Liver (tissue), 9 donors: ENCODE data around the gene FAM9C. TPM values are rescaled to one million over a fixed set of nuclear protein-coding genes. Genes with fewer than 3 reads are reported as not detected.

Source experiments
- DNase-seq: peaks from one replicate; pipeline ENCODE4 v3.0.0-alpha.2; 2017; ENCODE audit warnings: low spot score
- H3K27ac ChIP-seq, 2 donors: one replicate each; pipeline ENCODE4 v1.7.0; 2013; ENCODE audit warnings: inconsistent platforms in 2 of 2, low read length in 2 of 2, control low read depth in 1 of 2, low read depth in 1 of 2, mild to moderate bottlenecking in 1 of 2
- H3K27me3 ChIP-seq, 4 donors: one replicate each; pipeline versions ENCODE4 v1.6.1 to v1.7.0; 2013; ENCODE audit warnings: low read length in 3 of 4, inconsistent platforms in 1 of 4, mild to moderate bottlenecking in 1 of 4, moderate library complexity in 1 of 4; ENCODE audit not compliant: control insufficient read depth in 4 of 4, insufficient read depth in 4 of 4
- H3K36me3 ChIP-seq, 4 donors: one replicate each; pipeline versions ENCODE4 v1.6.1 to v1.7.0; 2013; ENCODE audit warnings: low read length in 3 of 4, mild to moderate bottlenecking in 3 of 4, low read depth in 1 of 4, moderate library complexity in 1 of 4; ENCODE audit not compliant: control insufficient read depth in 4 of 4, insufficient read depth in 3 of 4
- H3K4me1 ChIP-seq, 4 donors: one replicate each; pipeline versions ENCODE4 v1.6.1 to v1.7.0; 2013; ENCODE audit warnings: low read length in 3 of 4, mild to moderate bottlenecking in 3 of 4, moderate library complexity in 1 of 4; ENCODE audit not compliant: control insufficient read depth in 4 of 4, insufficient read depth in 4 of 4
- H3K4me3 ChIP-seq, 3 donors: one replicate each; pipeline versions ENCODE4 v1.6.1 to v1.7.0; 2013; ENCODE audit warnings: low read length in 3 of 3, control low read depth in 1 of 3, low read depth in 1 of 3, mild to moderate bottlenecking in 1 of 3
- H3K9ac ChIP-seq, 2 donors: one replicate each; pipeline ENCODE4 v1.7.0; 2013; ENCODE audit warnings: low read length in 2 of 2, mild to moderate bottlenecking in 2 of 2, moderate library complexity in 2 of 2, control low read depth in 1 of 2, low read depth in 1 of 2
- H3K9me3 ChIP-seq, 4 donors: one replicate each; pipeline versions ENCODE4 v1.6.1 to v1.7.0; 2013; ENCODE audit warnings: low read length in 3 of 4; ENCODE audit not compliant: control insufficient read depth in 4 of 4
- FOXA1 ChIP-seq: IDR thresholded peaks from 2 replicates; pipeline ENCODE4 v1.6.1; 2016; ENCODE audit warnings: antibody characterized with exemption
- GABPA ChIP-seq, 2 donors: IDR thresholded peaks in 1 of 2; conservative IDR thresholded peaks in 1 of 2; 2 replicates each; pipeline ENCODE4 v1.6.1; 2016; ENCODE audit warnings: antibody characterized with exemption in 2 of 2, mild to moderate bottlenecking in 1 of 2, moderate library complexity in 1 of 2
- HNF4A ChIP-seq, 2 donors: conservative IDR thresholded peaks; 2 replicates each; pipeline ENCODE4 v1.6.1; 2016; ENCODE audit warnings: antibody characterized with exemption in 2 of 2, mild to moderate bottlenecking in 2 of 2
- JUND ChIP-seq, 2 donors: IDR thresholded peaks; 2 replicates each; pipeline ENCODE4 v1.6.1; 2016; ENCODE audit warnings: antibody characterized with exemption in 2 of 2
- NR2F2 ChIP-seq: IDR thresholded peaks from 2 replicates; pipeline ENCODE4 v1.6.1; 2016; ENCODE audit warnings: antibody characterized with exemption
- RXRA ChIP-seq, 2 donors: IDR thresholded peaks; 2 replicates each; pipeline ENCODE4 v1.6.1; 2017 to 2018; ENCODE audit warnings: antibody characterized with exemption in 2 of 2, mild to moderate bottlenecking in 1 of 2
- SP1 ChIP-seq: IDR thresholded peaks from 2 replicates; pipeline ENCODE4 v1.6.1; 2018; ENCODE audit warnings: antibody characterized with exemption, mild to moderate bottlenecking
- TAF1 ChIP-seq: conservative IDR thresholded peaks from 2 replicates; pipeline ENCODE4 v1.6.1; 2016; ENCODE audit warnings: antibody characterized with exemption, mild to moderate bottlenecking
- WGBS: extraction: QIAGEN DNeasy Blood & Tissue Kit; methylation state at CpG from one replicate; pipeline ENCODE4 v1.1.7; 2013; 5-methylcytosine and 5-hydroxymethylcytosine counted together
- polyA plus RNA-seq, 2 donors: library from polyadenylated mRNA; stranded (reverse) in 1 of 2; unstranded in 1 of 2; fragments of 200-250 nt in 1 of 2; fragments of >200 nt in 1 of 2; fragmentation: Nextera tagmentation in 1 of 2; extraction: Ambion mirVana in 1 of 2; gene quantifications; one replicate each; pipeline versions ENCODE4 v1.2.1 to v1.2.3, GENCODE V29; 2013 to 2015
- total RNA-seq, 2 donors: library from RNA; depleted of rRNA; stranded (reverse); fragments of >200 nt; gene quantifications; one replicate each; pipeline ENCODE4 v1.2.3, GENCODE V29; 2014
- TF ChIP-seq, protein P1 (sequence below): fragments of 150-350 bp; IDR thresholded peaks from 2 replicates; pipeline ENCODE4 v1.5.1; 2017; ENCODE audit warnings: improper control_type of control experiment, low read depth, low read length; ENCODE audit not compliant: missing input control
- TF ChIP-seq, protein P2 (sequence below): IDR thresholded peaks from 2 replicates; pipeline ENCODE4 v1.6.1; 2016; ENCODE audit warnings: antibody characterized with exemption
- TF ChIP-seq, protein P3 (sequence below): IDR thresholded peaks from 2 replicates; pipeline ENCODE4 v1.6.1; 2016; ENCODE audit warnings: antibody characterized with exemption
- TF ChIP-seq, protein P4 (sequence below): IDR thresholded peaks from 2 replicates; pipeline ENCODE4 v1.6.1; 2016; ENCODE audit warnings: antibody characterized with exemption
- donor health status: healthy.
- donor health status: healthy.
- donor health status: healthy.
- donor health status: healthy.
- donor health status: healthy.

FAM9C gene
- total and polyA plus RNA-seq, 4 donors = not detected

DNA sequence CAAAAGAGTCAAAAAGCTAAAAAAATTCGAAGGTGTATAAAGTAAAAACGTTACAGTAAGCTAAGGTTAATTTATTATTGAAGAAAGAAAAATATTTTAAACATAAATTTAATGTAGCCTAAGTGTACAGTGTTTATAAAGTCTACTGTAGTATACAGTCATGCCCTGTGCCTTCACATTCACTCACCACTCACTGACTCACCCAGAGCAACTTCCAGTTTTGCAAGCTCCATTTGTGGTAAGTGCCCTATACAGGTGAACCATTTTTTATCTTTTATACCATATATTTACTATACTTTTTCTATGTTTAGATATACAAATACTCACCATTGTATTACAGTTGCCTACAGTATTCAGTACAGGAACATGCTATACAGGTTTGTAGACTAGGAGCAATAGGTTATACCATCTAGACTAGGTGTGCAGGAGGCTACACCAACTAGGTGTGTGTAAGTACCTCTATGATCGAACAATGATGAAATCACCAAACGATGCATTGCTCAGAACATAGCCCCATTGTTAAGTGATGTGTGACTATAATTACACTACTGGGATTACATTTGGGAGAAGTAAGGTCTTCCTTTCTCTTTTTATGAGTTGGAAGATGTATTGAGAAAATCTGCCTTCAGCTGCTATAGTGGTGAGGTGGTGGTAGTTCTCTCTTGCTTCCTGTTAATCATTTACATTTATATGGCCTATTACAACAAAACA is 42.3 kb downstream of the FAM9C start:
- Histone ChIP-seq H3K27ac (no peak overlapping the region), H3K9ac (no peak overlapping the region), H3K4me1 (peaks cover 4 to 15% (median 13%) of the 10 kb centered on the region in 4 donors), H3K27me3 (no peaks in the 10 kb centered on the region), H3K4me3 (no peak overlapping the region), H3K9me3 (no peaks in the 10 kb centered on the region), H3K36me3 (no peaks in the 10 kb centered on the region)
- DNase-seq = no peak
- no peak for TF ChIP-seq JUND (IDR thresholded peaks at IDR 0.05)
- TF ChIP-seq, protein P1, sequence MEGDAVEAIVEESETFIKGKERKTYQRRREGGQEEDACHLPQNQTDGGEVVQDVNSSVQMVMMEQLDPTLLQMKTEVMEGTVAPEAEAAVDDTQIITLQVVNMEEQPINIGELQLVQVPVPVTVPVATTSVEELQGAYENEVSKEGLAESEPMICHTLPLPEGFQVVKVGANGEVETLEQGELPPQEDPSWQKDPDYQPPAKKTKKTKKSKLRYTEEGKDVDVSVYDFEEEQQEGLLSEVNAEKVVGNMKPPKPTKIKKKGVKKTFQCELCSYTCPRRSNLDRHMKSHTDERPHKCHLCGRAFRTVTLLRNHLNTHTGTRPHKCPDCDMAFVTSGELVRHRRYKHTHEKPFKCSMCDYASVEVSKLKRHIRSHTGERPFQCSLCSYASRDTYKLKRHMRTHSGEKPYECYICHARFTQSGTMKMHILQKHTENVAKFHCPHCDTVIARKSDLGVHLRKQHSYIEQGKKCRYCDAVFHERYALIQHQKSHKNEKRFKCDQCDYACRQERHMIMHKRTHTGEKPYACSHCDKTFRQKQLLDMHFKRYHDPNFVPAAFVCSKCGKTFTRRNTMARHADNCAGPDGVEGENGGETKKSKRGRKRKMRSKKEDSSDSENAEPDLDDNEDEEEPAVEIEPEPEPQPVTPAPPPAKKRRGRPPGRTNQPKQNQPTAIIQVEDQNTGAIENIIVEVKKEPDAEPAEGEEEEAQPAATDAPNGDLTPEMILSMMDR = no peak
- no peak for TF ChIP-seq GABPA (IDR thresholded peaks at IDR 0.05 in 1 of 2, conservative IDR thresholded peaks at IDR 0.05 in 1 of 2)
- TF ChIP-seq, protein P2, sequence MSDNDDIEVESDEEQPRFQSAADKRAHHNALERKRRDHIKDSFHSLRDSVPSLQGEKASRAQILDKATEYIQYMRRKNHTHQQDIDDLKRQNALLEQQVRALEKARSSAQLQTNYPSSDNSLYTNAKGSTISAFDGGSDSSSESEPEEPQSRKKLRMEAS = no peak
- no peak for TF ChIP-seq NR2F2
- no peak for TF ChIP-seq HNF4A (conservative IDR thresholded peaks at IDR 0.05)
- WGBS = 81% methylated on average over 4 of the region's 4 CpGs

DNA sequence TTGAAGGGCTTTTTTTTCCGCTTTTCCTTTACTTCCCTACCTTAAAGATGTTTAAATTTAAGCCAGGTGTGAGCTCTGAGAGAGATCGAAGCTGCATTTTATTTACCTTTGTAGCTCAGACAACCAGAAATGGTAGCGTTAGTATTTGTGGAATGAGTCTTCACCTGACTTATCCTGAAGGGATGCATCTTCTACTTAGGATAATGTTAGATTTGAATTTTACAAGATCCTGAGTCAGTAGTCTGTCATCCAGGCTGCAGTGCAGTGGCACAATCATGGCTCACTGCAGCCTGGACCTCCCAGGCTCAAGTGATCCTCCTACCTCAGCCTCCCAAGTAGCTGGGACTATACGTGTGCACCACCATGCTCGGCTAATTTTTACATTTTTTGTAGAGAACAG is 43.3 kb downstream of the FAM9C start:
- Histone ChIP-seq H3K27me3 (no peaks in the 10 kb centered on the region), H3K27ac (no peak overlapping the region), H3K9me3 (no peaks in the 10 kb centered on the region), H3K9ac (no peak overlapping the region), H3K36me3 (no peaks in the 10 kb centered on the region), H3K4me3 (no peak overlapping the region), H3K4me1 (peaks cover 4 to 15% (median 13%) of the 10 kb centered on the region in 4 donors)
- no peak for DNase-seq
- WGBS = 94% methylated on average over 5 of the region's 5 CpGs
- TF ChIP-seq, protein P1 = no peak
- TF ChIP-seq, protein P2 = no peak
- TF ChIP-seq JUND (IDR thresholded peaks at IDR 0.05) = no peak

DNA sequence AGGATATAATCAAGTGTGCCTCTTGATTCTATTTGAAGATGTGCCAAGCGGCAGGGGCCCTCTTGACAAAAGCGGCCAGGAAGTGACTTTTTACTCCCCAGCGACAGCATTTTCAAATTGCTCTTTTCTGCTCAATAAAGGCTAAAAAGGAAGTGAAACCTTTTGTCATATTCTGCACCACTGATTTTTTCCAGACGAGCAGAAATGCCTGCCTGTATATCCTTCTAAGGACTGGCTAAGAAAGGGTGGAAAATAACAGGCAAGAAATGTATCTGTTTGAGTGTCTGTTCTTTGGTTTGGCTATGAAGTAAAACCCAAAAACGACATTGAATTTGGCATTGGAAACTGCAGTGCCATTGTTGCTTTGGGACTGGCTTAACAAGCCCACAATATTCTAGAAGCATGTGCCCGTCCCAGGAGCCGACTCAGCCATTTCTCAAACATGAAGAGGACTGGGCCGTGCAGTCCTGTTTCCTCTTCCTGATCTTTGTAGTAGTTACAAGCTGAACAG is 44.1 kb downstream of the FAM9C start:
- 57% methylated on average over 8 of the region's 8 CpGs for WGBS
- no peaks in the 10 kb centered on the region for H3K36me3 ChIP-seq
- H3K27me3 ChIP-seq = no peaks in the 10 kb centered on the region
- peak overlapping the region; percentile 11 to 31 for H3K27ac ChIP-seq
- DNase-seq = no peak
- no peak overlapping the region for H3K9ac ChIP-seq
- no peak overlapping the region for H3K4me3 ChIP-seq
- peaks cover 4 to 15% (median 13%) of the 10 kb centered on the region in 4 donors for H3K4me1 ChIP-seq
- no peaks in the 10 kb centered on the region for H3K9me3 ChIP-seq
- TF ChIP-seq RXRA (IDR thresholded peaks at IDR 0.05) (no peak), HNF4A (conservative IDR thresholded peaks at IDR 0.05) (no peak), NR2F2 (no peak), TAF1 (no peak), FOXA1 (no peak), SP1 (no peak)
- TF ChIP-seq, protein P1 = no peak
- TF ChIP-seq, protein P3, sequence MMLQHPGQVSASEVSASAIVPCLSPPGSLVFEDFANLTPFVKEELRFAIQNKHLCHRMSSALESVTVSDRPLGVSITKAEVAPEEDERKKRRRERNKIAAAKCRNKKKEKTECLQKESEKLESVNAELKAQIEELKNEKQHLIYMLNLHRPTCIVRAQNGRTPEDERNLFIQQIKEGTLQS = no peak
- TF ChIP-seq, protein P4, sequence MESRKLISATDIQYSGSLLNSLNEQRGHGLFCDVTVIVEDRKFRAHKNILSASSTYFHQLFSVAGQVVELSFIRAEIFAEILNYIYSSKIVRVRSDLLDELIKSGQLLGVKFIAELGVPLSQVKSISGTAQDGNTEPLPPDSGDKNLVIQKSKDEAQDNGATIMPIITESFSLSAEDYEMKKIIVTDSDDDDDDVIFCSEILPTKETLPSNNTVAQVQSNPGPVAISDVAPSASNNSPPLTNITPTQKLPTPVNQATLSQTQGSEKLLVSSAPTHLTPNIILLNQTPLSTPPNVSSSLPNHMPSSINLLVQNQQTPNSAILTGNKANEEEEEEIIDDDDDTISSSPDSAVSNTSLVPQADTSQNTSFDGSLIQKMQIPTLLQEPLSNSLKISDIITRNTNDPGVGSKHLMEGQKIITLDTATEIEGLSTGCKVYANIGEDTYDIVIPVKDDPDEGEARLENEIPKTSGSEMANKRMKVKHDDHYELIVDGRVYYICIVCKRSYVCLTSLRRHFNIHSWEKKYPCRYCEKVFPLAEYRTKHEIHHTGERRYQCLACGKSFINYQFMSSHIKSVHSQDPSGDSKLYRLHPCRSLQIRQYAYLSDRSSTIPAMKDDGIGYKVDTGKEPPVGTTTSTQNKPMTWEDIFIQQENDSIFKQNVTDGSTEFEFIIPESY = no peak
